Left lobe of liver (tissue), 2 donors: ENCODE measurements around the gene ZFPM1. TPM values are rescaled to one million over a fixed set of nuclear protein-coding genes. Genes with fewer than 3 reads are reported as not detected.
"Not testable (repeated sequence)": the region's sequence is repeated elsewhere in the genome, so short reads cannot be mapped to it uniquely, and the experiment has no call there.

Experiments used
- ATAC-seq: fragments of 200-7000 bp; cut with Tn5 transposase; one replicate; pipeline ENCODE4 v1.9.1; 2020; ENCODE audit warnings: mild to moderate bottlenecking, moderate library complexity
- DNase-seq: peaks from one replicate; pipeline ENCODE4 v3.0.0-alpha.2; 2020; ENCODE audit warnings: low spot score
- total RNA-seq: library from RNA; stranded (reverse); gene quantifications from one replicate; pipeline ENCODE4 v1.2.1, GENCODE V29; 2021
- donor health status: DM: no; HTN: no; CAD: no; lungs with moderate emphysema.
- donor health status: DM: no; HTN: yes; CAD: no.

The ZFPM1 gene
- total RNA-seq, 1 donor from 2014 or later, result 14.6 TPM

- DNase-seq, result no peak
- ATAC-seq, result no peak
Measured at GRCh38 chr16:88464447-88465318, 11.6 kb downstream of the ZFPM1 start.

GRCh38 chr16:88465387-88465983 is 12.4 kb downstream of the ZFPM1 start:
- ATAC-seq, result no peak
- no peak for DNase-seq

GRCh38 chr16:88466175-88466862 is 13.2 kb downstream of the ZFPM1 start:
- DNase-seq (no peak), ATAC-seq (no peak)

DNA sequence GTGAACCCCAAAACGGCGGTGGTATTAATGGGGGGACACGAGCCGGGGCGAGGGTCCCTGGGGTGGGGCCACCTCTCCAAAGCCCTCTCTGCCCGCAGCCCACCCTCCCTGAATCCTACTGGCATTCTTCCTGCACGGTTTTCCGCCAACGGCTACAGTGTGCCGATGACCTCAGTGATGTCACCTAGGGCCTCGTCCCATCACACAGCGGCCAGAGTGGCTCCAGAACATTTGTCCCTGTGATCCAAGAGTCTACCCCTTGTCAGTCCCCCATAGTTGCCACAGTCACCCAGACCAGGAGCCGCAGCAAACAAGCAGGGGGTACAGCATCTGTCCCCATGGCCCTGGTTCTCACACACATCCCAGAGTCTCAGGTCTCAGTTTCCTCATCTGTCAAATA is 13.9 kb downstream of the ZFPM1 start:
- DNase-seq (no peak), ATAC-seq (peak; percentile 31)

GRCh38 chr16:88467541-88467944 is 14.5 kb downstream of the ZFPM1 start:
- ATAC-seq (no peak), DNase-seq (no peak)

DNA sequence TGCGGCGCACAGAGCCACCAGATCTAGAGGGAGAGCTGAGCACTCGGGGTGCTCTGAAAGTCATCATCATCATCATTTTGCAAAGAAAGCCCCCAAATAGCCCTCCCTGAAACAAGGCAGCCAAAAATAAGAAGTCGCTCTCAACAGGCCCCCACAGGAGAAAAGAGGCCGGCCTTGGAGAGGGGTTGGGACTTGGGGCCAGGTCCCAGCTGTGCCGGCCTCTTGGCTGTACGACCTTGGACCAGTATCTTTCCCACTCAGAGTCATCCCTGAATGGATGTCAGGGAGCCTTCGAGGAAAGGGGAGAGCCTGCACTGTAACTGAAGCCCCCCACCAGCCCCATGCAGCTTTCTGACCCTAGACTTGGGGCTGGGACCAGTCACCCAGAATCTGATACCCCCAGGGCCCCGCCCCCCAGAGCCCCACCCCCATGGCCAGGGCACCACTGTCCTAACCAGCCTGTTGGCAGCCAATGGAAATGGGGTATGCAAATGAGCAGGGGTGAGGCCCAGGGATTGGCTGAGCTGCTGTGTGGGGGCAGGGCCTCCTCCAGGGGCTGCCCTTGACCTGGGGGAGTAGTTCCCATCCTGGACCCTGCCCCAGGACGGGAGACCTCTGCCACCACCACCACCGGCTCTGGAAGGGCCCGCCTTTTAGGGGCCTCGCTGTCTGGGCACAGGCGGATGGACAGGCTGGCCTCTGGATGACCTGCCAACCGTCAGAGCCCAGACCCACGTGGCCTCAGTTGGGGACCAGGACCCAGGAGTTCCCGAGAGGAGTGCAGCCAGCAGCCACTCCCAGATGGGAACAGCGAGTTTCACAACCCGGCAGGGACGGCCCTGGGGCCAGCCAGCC is 15.4 kb downstream of the ZFPM1 start:
- DNase-seq, result peak; percentile 92
- peak; percentile 77 for ATAC-seq

GRCh38 chr16:88469615-88470395 is 16.7 kb downstream of the ZFPM1 start:
- ATAC-seq (no peak), DNase-seq (no peak)

- not testable (repeated sequence) for DNase-seq, ATAC-seq
Measured at GRCh38 chr16:88470396-88470680, 17.3 kb downstream of the ZFPM1 start.

GRCh38 chr16:88470696-88471095 is 17.6 kb downstream of the ZFPM1 start:
- not testable (repeated sequence) for ATAC-seq, DNase-seq

GRCh38 chr16:88471115-88471514 is 18.0 kb downstream of the ZFPM1 start:
- ATAC-seq (no peak), DNase-seq (no peak)

DNA sequence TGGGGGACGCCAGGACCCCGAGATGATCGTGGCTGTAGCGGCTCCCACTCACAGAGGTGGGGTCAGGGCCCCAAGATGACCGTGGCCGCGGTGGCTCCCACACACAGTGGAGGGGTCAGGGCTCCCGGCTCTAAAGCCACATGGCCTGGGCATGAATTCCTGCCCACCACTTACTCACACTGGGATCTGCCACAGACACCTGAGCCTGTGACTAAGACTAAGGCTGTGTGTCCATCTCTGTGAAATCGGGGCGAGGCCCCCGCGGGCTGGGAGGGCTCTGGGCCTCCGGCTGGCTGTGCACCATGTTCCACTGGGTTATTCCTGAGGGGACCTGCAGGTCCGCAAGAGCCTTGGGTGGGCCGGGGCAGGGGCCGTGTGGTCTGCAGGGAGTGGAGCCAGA is 18.5 kb downstream of the ZFPM1 start:
- no peak for ATAC-seq
- no peak for DNase-seq

- DNase-seq (no peak), ATAC-seq (no peak)
Measured at GRCh38 chr16:88472069-88472468, 19.0 kb downstream of the ZFPM1 start.

DNA sequence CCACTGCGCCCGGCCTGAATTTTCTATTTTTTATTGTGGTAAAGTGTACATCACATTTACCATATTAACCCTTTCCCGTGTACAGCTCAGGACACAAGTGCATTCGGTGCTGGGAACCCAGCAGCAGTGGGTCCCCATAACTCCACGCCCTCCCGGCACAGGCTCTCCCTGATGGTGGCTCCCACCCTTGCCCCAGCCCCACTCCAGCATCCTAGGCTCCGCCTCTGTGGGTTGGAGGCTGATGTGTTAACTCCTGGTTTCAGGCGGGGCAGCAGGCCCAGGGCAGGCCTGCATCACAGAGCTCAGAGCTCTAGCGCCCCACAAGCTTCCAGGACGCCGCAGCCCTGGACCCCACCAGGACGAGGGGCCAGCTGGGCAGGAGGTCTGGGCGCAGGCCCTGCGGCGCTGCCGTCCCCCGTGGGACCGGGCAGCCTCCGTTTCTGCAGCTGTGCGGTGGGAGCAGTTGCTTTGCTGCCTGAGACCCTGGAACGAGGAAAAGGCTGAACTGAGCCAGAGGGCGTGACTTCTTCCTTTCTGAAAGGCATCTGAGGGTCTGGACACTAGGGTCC is 19.6 kb downstream of the ZFPM1 start:
- DNase-seq, result no peak
- no peak for ATAC-seq

- peak; percentile 75 for ATAC-seq
- peak; percentile 86 for DNase-seq
Measured at GRCh38 chr16:88473666-88474534, 20.8 kb downstream of the ZFPM1 start.

DNA sequence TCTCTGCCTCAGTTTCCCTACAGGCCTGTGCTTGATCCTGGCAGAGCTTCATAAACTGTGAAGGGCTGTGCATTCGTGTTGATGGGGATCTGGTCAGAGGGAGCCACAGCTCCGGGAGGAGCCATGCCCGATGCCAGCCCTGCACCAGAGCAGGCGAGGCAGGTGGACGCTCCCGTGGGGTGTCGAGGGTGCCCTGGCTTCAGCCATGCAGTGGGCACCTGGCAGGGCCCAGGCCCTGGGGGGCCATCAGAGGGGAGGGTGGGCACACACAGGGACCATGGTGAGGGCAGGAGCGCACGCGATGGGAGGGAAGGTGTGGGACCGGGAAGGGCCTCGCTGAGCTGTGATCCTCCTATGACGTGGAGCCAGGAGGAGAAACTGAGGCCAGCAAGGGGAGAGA is 22.0 kb downstream of the ZFPM1 start:
- ATAC-seq, result no peak
- DNase-seq, result no peak

- no peak for ATAC-seq
- no peak for DNase-seq
Measured at GRCh38 chr16:88476203-88476602, 23.1 kb downstream of the ZFPM1 start.

DNA sequence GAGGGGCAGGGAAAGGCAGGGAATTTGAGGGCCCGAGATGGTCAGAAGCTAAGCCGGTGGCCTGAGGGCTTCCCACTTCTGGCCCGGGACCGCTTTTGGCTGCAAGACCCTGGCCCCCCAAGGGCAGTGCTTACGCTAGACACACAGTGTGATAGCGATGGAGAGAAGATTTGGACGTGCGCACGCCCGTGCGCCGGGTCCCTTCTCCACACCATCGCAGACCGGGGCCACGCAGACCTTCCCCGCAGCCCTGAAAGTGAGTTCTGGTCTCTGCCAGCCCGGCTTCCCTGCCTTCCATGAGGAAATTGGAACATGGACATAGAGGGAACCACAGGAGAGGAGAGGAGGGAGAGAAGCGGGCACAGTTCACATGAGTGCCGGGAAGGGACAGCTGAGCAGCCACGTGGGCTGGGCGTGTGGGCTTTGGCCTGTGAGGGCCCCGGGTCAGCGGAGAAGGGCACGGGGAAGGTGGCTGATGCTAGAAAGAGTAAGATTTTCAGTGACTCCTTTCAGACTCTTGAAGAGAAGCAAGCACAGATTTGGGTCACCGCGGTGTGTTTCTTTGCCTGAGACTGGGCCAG is 23.8 kb downstream of the ZFPM1 start:
- DNase-seq, result peak; percentile 88
- peak; percentile 63 for ATAC-seq

DNA sequence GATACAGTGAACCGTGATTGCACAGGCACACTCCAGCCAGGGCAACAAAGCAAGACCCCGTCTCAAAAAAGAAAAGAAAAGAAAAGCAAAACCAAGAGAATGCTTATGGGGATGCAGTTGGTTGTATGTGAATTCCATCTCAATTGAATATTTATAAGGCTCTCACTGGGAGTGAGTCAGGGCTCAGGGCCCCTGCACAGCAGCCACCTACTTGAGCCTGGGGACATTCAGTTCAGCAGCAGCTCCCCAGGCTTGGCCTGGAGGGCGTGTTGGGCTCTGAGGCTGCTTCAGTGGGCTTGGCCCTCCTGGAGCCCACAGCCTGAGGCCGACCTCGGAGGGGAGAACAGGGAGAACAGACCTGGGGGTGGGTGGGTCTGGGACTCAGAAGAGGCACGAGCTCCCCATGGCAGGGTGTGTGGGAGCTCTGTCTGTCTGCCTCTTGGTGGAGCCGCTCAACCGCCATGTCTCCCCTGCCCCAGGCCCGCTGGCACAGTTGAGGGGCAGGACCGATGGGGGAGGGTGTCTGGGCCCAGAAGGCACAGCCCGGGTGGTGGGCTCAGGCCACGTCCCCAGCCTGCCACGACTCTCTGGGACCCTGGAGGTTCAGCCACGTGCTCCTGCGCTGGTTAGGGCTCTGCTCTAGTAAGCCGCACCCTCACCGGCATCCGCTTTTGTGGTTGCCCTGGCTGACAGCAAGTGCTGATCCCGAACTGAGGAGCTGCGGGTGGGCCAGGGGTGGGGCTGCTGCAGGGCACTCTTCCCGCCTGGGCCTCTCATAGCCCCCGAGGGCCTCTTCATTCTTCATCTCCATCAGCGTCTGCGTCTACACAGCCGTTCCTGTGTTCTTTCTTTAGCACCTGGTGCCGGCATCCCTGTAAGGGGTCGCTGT is 24.8 kb downstream of the ZFPM1 start:
- DNase-seq (no peak), ATAC-seq (no peak)
